Amniotic epithelial cell (primary cell): ENCODE results near the gene NT5M.
A peak's percentile ranks its signal among the peaks of the same experiment; 100 is the strongest.
"Not testable (repeated sequence)": the region's sequence is repeated elsewhere in the genome, so short reads cannot be mapped to it uniquely, and the experiment has no call there.

Experiments
- DNase-seq: peaks from one replicate; pipeline ENCODE4 v3.0.0-alpha.2; 2010; ENCODE audit warnings: low read depth

Gene NT5M

GRCh38 chr17:17303010-17303846 is at the start of gene NT5M:
Gene NT5M, plus strand, starts transcription at chr17:17303373. Its CDS starts 178 bp downstream, at chr17:17303551.
- DNase-seq: peak; percentile 52

GRCh38 chr17:17253406-17253805 is 49.8 kb upstream of the NT5M start:
- DNase-seq: peak; percentile 21

- peak; percentile 71 for DNase-seq
Observed at GRCh38 chr17:17254036-17254435, 49.1 kb upstream of the NT5M start.

GRCh38 chr17:17255689-17256088 is 47.5 kb upstream of the NT5M start:
- not testable (repeated sequence) for DNase-seq

- no peak for DNase-seq
Observed at GRCh38 chr17:17256316-17256715, 46.9 kb upstream of the NT5M start.

GRCh38 chr17:17258011-17258410 is 45.2 kb upstream of the NT5M start:
- no peak for DNase-seq

- no peak for DNase-seq
Observed at GRCh38 chr17:17258998-17259397, 44.2 kb upstream of the NT5M start.

GRCh38 chr17:17264430-17264829 is 38.7 kb upstream of the NT5M start:
- no peak for DNase-seq

GRCh38 chr17:17269926-17270773 is 33.0 kb upstream of the NT5M start:
- DNase-seq: no peak

GRCh38 chr17:17275971-17276370 is 27.2 kb upstream of the NT5M start:
- no peak for DNase-seq

- DNase-seq: not testable (repeated sequence)
Observed at GRCh38 chr17:17277431-17277830, 25.7 kb upstream of the NT5M start.

- DNase-seq: no peak
Observed at GRCh38 chr17:17279316-17279715, 23.9 kb upstream of the NT5M start.

GRCh38 chr17:17280613-17281549 is 22.3 kb upstream of the NT5M start, which contains the start of gene COPS3:
Gene COPS3, minus strand, starts transcription at chr17:17281246. Its CDS starts 60 bp downstream, at chr17:17281186.
- peak; percentile 95 for DNase-seq

GRCh38 chr17:17285951-17286350 is 17.2 kb upstream of the NT5M start:
- DNase-seq: no peak

- DNase-seq: no peak
Observed at GRCh38 chr17:17289086-17289485, 14.1 kb upstream of the NT5M start.

GRCh38 chr17:17289701-17290100 is 13.5 kb upstream of the NT5M start:
- no peak for DNase-seq

- no peak for DNase-seq
Observed at GRCh38 chr17:17295141-17295540, 8.0 kb upstream of the NT5M start.

- DNase-seq: no peak
Observed at GRCh38 chr17:17297217-17297616, 6.0 kb upstream of the NT5M start.

GRCh38 chr17:17298108-17298507 is 5.1 kb upstream of the NT5M start:
- no peak for DNase-seq

- peak; percentile 57 for DNase-seq
Observed at GRCh38 chr17:17300624-17301568, 2.3 kb upstream of the NT5M start.

- not testable (repeated sequence) for DNase-seq
Observed at GRCh38 chr17:17301659-17302058, 1.5 kb upstream of the NT5M start.
